WTC11 (cell line): ENCODE data around the gene GRPEL2. TPM values are rescaled to one million over a fixed set of nuclear protein-coding genes. Genes with fewer than 3 reads are reported as not detected.

Experiments
- ATAC-seq: fragments of 200-7000 bp; cut with Tn5 transposase; 2 replicates; pipeline ENCODE4 v1.10.0; 2021; ENCODE audit warnings: mild to moderate bottlenecking, moderate library complexity
- CTCF ChIA-PET: fragments of 300-600 bp; sonication (Branson Sonifier 250); formaldehyde crosslinking; loops from one replicate; lab custom pipeline; 2021; ENCODE audit warnings: antibody characterized with exemption; lab: Charles Lee
- POLR2A ChIA-PET: fragments of 350-600 bp; sonication (Branson Sonifier 250); formaldehyde crosslinking; loops from one replicate; lab custom pipeline; 2021; ENCODE audit warnings: antibody characterized with exemption; lab: Charles Lee
- DNase-seq: peaks from one replicate; pipeline ENCODE4 v3.0.0; 2021; ENCODE audit warnings: low spot score
- H3K27ac Mint-ChIP-seq: 2 replicates; pipeline ENCODE4 v1.8.0; 2021; ENCODE audit warnings: mixed read lengths
- H3K27me3 Mint-ChIP-seq: 2 replicates; pipeline ENCODE4 v1.8.0; 2021; ENCODE audit warnings: low read depth, mild to moderate bottlenecking, moderate library complexity, mixed read lengths
- H3K36me3 Mint-ChIP-seq: 2 replicates; pipeline ENCODE4 v1.8.0; 2021; ENCODE audit warnings: mixed read lengths
- H3K4me1 Mint-ChIP-seq: 2 replicates; pipeline ENCODE4 v1.8.0; 2022; ENCODE audit warnings: mixed read lengths
- H3K4me3 Mint-ChIP-seq: 2 replicates; pipeline ENCODE4 v1.8.0; 2021; ENCODE audit warnings: mild to moderate bottlenecking, moderate library complexity, mixed read lengths
- H3K9me3 Mint-ChIP-seq: 2 replicates; pipeline ENCODE4 v1.8.0; 2021; ENCODE audit warnings: mixed read lengths
- ATF3 ChIP-seq: sonication (generic); formaldehyde crosslinking; conservative IDR thresholded peaks from 2 replicates; pipeline ENCODE4 v1.8.1; 2022; ENCODE audit warnings: mild to moderate bottlenecking, missing genetic modification reagents
- CREB1 ChIP-seq: sonication (generic); formaldehyde crosslinking; IDR thresholded peaks from 2 replicates; pipeline ENCODE4 v1.8.0; 2023; ENCODE audit warnings: mild to moderate bottlenecking, missing genetic modification reagents
- E2F1 ChIP-seq: sonication (generic); formaldehyde crosslinking; IDR thresholded peaks from 2 replicates; pipeline ENCODE4 v1.8.0; 2022; ENCODE audit warnings: mild to moderate bottlenecking, missing genetic modification reagents
- ETV6 ChIP-seq: sonication (generic); formaldehyde crosslinking; IDR thresholded peaks from 2 replicates; pipeline ENCODE4 v1.8.1; 2022; ENCODE audit warnings: mild to moderate bottlenecking, missing genetic modification reagents
- JAZF1 ChIP-seq: fragments of 250-450 bp; sonication (Bioruptor Pico); IDR thresholded peaks from 2 replicates; pipeline ENCODE4 v1.9.0; 2021; ENCODE audit warnings: moderate library complexity, mild to moderate bottlenecking, inconsistent platforms
- JUN ChIP-seq: sonication (generic); formaldehyde crosslinking; IDR thresholded peaks from 2 replicates; pipeline ENCODE4 v1.8.0; 2023; ENCODE audit warnings: mild to moderate bottlenecking, missing genetic modification reagents
- KAT7 ChIP-seq: sonication (generic); formaldehyde crosslinking; IDR thresholded peaks from 2 replicates; pipeline ENCODE4 v1.8.1; 2023; ENCODE audit warnings: missing genetic modification reagents, mild to moderate bottlenecking, borderline replicate concordance
- MXD4 ChIP-seq: fragments of 250-450 bp; sonication (Bioruptor Pico); IDR thresholded peaks from 2 replicates; pipeline ENCODE4 v1.8.0; 2021; ENCODE audit warnings: mild to moderate bottlenecking, moderate library complexity, borderline replicate concordance
- MYBL2 ChIP-seq: sonication (generic); formaldehyde crosslinking; IDR thresholded peaks from 2 replicates; pipeline ENCODE4 v1.8.1; 2023; ENCODE audit warnings: mild to moderate bottlenecking, moderate library complexity, missing genetic modification reagents
- SMAD3 ChIP-seq: sonication (generic); formaldehyde crosslinking; IDR thresholded peaks from 2 replicates; pipeline ENCODE4 v1.8.0; 2022; ENCODE audit warnings: missing genetic modification reagents, mild to moderate bottlenecking, borderline replicate concordance
- STAT6 ChIP-seq: sonication (generic); formaldehyde crosslinking; conservative IDR thresholded peaks from 2 replicates; pipeline ENCODE4 v1.8.1; 2023; ENCODE audit warnings: mild to moderate bottlenecking, low read depth, missing genetic modification reagents, moderate library complexity
- TCF7 ChIP-seq: sonication (generic); formaldehyde crosslinking; IDR thresholded peaks from 2 replicates; pipeline ENCODE4 v1.8.0; 2022; ENCODE audit warnings: mild to moderate bottlenecking, low read depth, missing genetic modification reagents, moderate library complexity
- TP53 ChIP-seq: sonication (generic); formaldehyde crosslinking; IDR thresholded peaks from 2 replicates; pipeline ENCODE4 v1.8.1; 2023; ENCODE audit warnings: mild to moderate bottlenecking, missing genetic modification reagents
- ZNF416 ChIP-seq: fragments of 250-450 bp; sonication (Bioruptor Pico); IDR thresholded peaks from 2 replicates; pipeline ENCODE4 v1.9.0; 2021; ENCODE audit warnings: mild to moderate bottlenecking, inconsistent platforms
- ZNF423 ChIP-seq: fragments of 250-450 bp; sonication (Bioruptor Pico); IDR thresholded peaks from 2 replicates; pipeline ENCODE4 v2.1.2; 2022; ENCODE audit warnings: mild to moderate bottlenecking, moderate library complexity
- total RNA-seq: library from RNA; stranded (reverse); gene quantifications from 3 replicates; pipeline ENCODE4 v1.2.3, GENCODE V29; 2021
- TF ChIP-seq, protein P1 (sequence below): fragments of 250-450 bp; sonication (Bioruptor Pico); IDR thresholded peaks from 2 replicates; pipeline ENCODE4 v1.9.0; 2021; ENCODE audit warnings: mild to moderate bottlenecking, borderline replicate concordance
- TF ChIP-seq, protein P2 (sequence below): fragments of 250-450 bp; sonication (Bioruptor Pico); conservative IDR thresholded peaks from 2 replicates; pipeline ENCODE4 v1.9.0; 2021; ENCODE audit warnings: mild to moderate bottlenecking
- TF ChIP-seq, protein P3 (sequence below): sonication (generic); formaldehyde crosslinking; IDR thresholded peaks from 2 replicates; pipeline ENCODE4 v1.8.0; 2023; ENCODE audit warnings: missing genetic modification reagents

GRPEL2 gene
- total RNA-seq, 1 experiment from 2014 or later: 48.6 TPM

DNA sequence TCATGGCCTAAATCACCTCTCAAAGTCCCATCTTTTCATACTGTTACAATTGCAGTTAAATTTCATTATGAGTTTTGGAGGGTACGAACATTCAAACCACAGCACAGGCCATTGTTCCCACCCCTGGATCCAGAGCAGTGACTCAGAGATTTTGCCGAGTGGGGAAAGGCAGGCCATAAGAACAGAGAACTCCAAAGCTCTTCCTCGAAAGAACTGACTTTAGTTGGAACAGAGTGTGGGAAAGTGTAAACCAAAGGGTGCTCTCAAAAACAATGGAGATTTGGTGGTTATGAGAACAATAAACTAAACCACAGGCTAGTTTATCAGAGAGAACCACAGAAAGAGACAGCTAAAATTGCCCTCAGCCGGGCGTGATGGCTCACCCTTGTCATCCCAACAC lies 19.4 kb upstream of the GRPEL2 start:
- Mint-ChIP-seq H3K9me3 (no peaks in the 10 kb centered on the region), H3K36me3 (no peaks in the 10 kb centered on the region), H3K27ac (no peak overlapping the region), H3K4me1 (peaks cover 6% of the 10 kb centered on the region), H3K4me3 (no peak overlapping the region), H3K27me3 (no peaks in the 10 kb centered on the region)
- ChIA-PET CTCF (interaction anchor here (1.3 kb wide), 2 partner anchors 42 to 61 kb away, joined by 5 to 7 read pairs; no protein-coding TSS in a partner anchor), POLR2A (no interaction called here)
- ATAC-seq: no peak
- no peak for DNase-seq
- TF ChIP-seq, protein P1, sequence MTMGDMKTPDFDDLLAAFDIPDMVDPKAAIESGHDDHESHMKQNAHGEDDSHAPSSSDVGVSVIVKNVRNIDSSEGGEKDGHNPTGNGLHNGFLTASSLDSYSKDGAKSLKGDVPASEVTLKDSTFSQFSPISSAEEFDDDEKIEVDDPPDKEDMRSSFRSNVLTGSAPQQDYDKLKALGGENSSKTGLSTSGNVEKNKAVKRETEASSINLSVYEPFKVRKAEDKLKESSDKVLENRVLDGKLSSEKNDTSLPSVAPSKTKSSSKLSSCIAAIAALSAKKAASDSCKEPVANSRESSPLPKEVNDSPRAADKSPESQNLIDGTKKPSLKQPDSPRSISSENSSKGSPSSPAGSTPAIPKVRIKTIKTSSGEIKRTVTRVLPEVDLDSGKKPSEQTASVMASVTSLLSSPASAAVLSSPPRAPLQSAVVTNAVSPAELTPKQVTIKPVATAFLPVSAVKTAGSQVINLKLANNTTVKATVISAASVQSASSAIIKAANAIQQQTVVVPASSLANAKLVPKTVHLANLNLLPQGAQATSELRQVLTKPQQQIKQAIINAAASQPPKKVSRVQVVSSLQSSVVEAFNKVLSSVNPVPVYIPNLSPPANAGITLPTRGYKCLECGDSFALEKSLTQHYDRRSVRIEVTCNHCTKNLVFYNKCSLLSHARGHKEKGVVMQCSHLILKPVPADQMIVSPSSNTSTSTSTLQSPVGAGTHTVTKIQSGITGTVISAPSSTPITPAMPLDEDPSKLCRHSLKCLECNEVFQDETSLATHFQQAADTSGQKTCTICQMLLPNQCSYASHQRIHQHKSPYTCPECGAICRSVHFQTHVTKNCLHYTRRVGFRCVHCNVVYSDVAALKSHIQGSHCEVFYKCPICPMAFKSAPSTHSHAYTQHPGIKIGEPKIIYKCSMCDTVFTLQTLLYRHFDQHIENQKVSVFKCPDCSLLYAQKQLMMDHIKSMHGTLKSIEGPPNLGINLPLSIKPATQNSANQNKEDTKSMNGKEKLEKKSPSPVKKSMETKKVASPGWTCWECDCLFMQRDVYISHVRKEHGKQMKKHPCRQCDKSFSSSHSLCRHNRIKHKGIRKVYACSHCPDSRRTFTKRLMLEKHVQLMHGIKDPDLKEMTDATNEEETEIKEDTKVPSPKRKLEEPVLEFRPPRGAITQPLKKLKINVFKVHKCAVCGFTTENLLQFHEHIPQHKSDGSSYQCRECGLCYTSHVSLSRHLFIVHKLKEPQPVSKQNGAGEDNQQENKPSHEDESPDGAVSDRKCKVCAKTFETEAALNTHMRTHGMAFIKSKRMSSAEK (CRISPR knock-in tag): no peak
- TF ChIP-seq CREB1 (CRISPR knock-in tag) (no peak), ZNF416 (CRISPR knock-in tag) (no peak), ZNF423 (CRISPR knock-in tag) (no peak), JAZF1 (CRISPR knock-in tag) (no peak), TP53 (CRISPR knock-in tag) (no peak), E2F1 (CRISPR knock-in tag) (no peak), MXD4 (CRISPR knock-in tag) (no peak), SMAD3 (CRISPR knock-in tag) (no peak)
- TF ChIP-seq, protein P2, sequence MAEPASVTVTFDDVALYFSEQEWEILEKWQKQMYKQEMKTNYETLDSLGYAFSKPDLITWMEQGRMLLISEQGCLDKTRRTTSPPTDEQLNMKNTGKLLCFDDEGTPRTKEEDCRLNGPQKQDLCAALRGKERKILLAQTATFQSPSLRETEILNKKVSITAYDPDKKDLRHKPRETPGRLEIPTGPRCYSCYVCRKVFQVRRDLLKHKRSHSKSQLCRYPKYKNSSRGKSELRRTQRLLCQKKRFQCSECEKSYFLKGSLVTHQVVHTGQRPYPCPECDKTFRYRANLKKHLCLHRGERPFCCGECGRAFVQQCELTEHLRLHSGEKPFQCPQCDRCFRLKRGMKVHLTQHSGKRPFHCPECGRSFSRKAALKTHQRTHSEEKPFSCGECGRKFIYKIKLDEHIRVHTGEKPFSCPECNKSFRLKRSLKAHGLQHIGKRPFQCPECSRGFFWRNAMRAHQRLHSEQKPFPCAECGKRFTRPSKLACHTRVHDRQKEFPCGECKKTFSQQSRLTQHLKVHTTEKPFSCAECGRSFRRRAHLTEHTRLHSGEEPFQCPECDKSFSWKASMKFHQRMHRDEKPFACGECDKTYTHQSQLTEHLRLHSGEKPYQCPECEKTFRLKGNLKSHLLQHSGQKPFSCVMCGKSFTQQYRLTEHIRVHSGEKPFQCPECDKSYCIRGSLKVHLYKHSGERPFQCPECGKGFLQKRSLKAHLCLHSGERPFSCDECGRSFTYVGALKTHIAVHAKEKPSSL (CRISPR knock-in tag): no peak
- TF ChIP-seq, protein P3, sequence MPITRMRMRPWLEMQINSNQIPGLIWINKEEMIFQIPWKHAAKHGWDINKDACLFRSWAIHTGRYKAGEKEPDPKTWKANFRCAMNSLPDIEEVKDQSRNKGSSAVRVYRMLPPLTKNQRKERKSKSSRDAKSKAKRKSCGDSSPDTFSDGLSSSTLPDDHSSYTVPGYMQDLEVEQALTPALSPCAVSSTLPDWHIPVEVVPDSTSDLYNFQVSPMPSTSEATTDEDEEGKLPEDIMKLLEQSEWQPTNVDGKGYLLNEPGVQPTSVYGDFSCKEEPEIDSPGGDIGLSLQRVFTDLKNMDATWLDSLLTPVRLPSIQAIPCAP (CRISPR knock-in tag): no peak
- TF ChIP-seq, all 79 proteins: peak for 0

GRCh38 chr5:149326611-149327010 lies 18.7 kb upstream of the GRPEL2 start:
- Mint-ChIP-seq H3K4me3 (no peak overlapping the region), H3K9me3 (no peaks in the 10 kb centered on the region), H3K36me3 (no peaks in the 10 kb centered on the region), H3K27ac (no peak overlapping the region), H3K27me3 (no peaks in the 10 kb centered on the region), H3K4me1 (peaks cover 6% of the 10 kb centered on the region)
- no peak for TF ChIP-seq STAT6
- TF ChIP-seq CREB1 (CRISPR knock-in tag): no peak
- TF ChIP-seq TCF7 (CRISPR knock-in tag): no peak
- no peak for TF ChIP-seq ATF3 (CRISPR knock-in tag)
- TF ChIP-seq MYBL2: no peak
- no peak for TF ChIP-seq TP53 (CRISPR knock-in tag)
- TF ChIP-seq, protein P1 (CRISPR knock-in tag): no peak
- no peak for TF ChIP-seq ZNF416 (CRISPR knock-in tag)
- TF ChIP-seq ETV6 (CRISPR knock-in tag): no peak
- no peak for TF ChIP-seq JUN (CRISPR knock-in tag)
- no peak for TF ChIP-seq KAT7 (CRISPR knock-in tag)
- DNase-seq: no peak
- POLR2A ChIA-PET: no interaction called here
- no peak for ATAC-seq
- CTCF ChIA-PET: no interaction called here
